Activated CD4-positive, alpha-beta T cell treated with anti-CD3 and anti-CD28 coated beads, Interleukin-2, amount 10 ng/mL, durations not matched to agents 24 days and 14 days (primary cell): ENCODE results near the gene ESPL1. TPM values are rescaled to one million over a fixed set of nuclear protein-coding genes. Genes with fewer than 3 reads are reported as not detected.
A peak's percentile ranks its signal among the peaks of the same experiment; 100 is the strongest.
"Not testable (repeated sequence)": the region's sequence is repeated elsewhere in the genome, so short reads cannot be mapped to it uniquely, and the experiment has no call there.

Source experiments
- DNase-seq: peaks from one replicate; pipeline ENCODE4 v3.0.0; 2022
- H3K27ac Mint-ChIP-seq: one replicate; pipeline ENCODE4 v1.8.0; 2022; ENCODE audit warnings: mild to moderate bottlenecking, mixed read lengths
- H3K27me3 Mint-ChIP-seq: one replicate; pipeline ENCODE4 v1.8.0; 2022; ENCODE audit warnings: mixed read lengths
- H3K36me3 Mint-ChIP-seq: one replicate; pipeline ENCODE4 v1.8.0; 2022; ENCODE audit warnings: low read depth, mild to moderate bottlenecking, mixed read lengths
- H3K4me1 Mint-ChIP-seq: one replicate; pipeline ENCODE4 v1.8.0; 2021; ENCODE audit warnings: mixed read lengths
- H3K4me3 Mint-ChIP-seq: one replicate; pipeline ENCODE4 v1.8.0; 2022; ENCODE audit warnings: mild to moderate bottlenecking, moderate library complexity, mixed read lengths
- H3K9me3 Mint-ChIP-seq: one replicate; pipeline ENCODE4 v1.8.0; 2021; ENCODE audit warnings: mixed read lengths
- intact Hi-C: fragments of 100-400 bp; cut with micrococcal nuclease; formaldehyde crosslinking; loops from one replicate; pipeline ENCODE4 v1.15.1; 2023
- total RNA-seq: library from RNA; stranded (reverse); gene quantifications from 2 replicates; pipeline ENCODE4 v1.2.3, GENCODE V29; 2022

The ESPL1 gene
- total RNA-seq, 1 donor from 2014 or later = 76.7 TPM

- H3K27ac Mint-ChIP-seq = no peak overlapping the region
- intact Hi-C loops = no loop called here
Observed at GRCh38 chr12:53308276-53308675, 40.2 kb downstream of the ESPL1 start.

GRCh38 chr12:53313996-53314395 lies 45.9 kb downstream of the ESPL1 start:
- intact Hi-C loops = no loop called here
- no peaks in the 10 kb centered on the region for H3K9me3 Mint-ChIP-seq
- H3K27me3 Mint-ChIP-seq = no peaks in the 10 kb centered on the region
- H3K36me3 Mint-ChIP-seq = peaks cover 41% of the 10 kb centered on the region
- no peak overlapping the region for H3K4me3 Mint-ChIP-seq
- no peak for DNase-seq
- H3K27ac Mint-ChIP-seq = no peak overlapping the region
- H3K4me1 Mint-ChIP-seq = peaks cover 4% of the 10 kb centered on the region

More at GRCh38 chr12:53308276-53308675, 40.2 kb downstream of the ESPL1 start:
- no peaks in the 10 kb centered on the region for H3K9me3 Mint-ChIP-seq
- no peak for DNase-seq
- peaks cover 1% of the 10 kb centered on the region for H3K4me1 Mint-ChIP-seq
- no peaks in the 10 kb centered on the region for H3K27me3 Mint-ChIP-seq
- H3K36me3 Mint-ChIP-seq = peaks cover 48% of the 10 kb centered on the region
- no peak overlapping the region for H3K4me3 Mint-ChIP-seq

GRCh38 chr12:53320352-53321195 lies 52.5 kb downstream of the ESPL1 start:
- intact Hi-C loops = loop anchor here (1.0 kb wide), 5 partner anchors 21 to 161 kb away; partner anchors contain the start of genes CSAD, MYG1, PFDN5 and SP1
- peak overlapping the region; percentile 98 for H3K4me3 Mint-ChIP-seq
- peaks cover 20% of the 10 kb centered on the region for H3K36me3 Mint-ChIP-seq
- peak overlapping the region; percentile 96 for H3K27ac Mint-ChIP-seq
- DNase-seq = no peak
- H3K27me3 Mint-ChIP-seq = no peaks in the 10 kb centered on the region
- H3K9me3 Mint-ChIP-seq = no peaks in the 10 kb centered on the region
- peaks cover 35% of the 10 kb centered on the region for H3K4me1 Mint-ChIP-seq

GRCh38 chr12:53324113-53324778 lies 56.1 kb downstream of the ESPL1 start:
- H3K27me3 Mint-ChIP-seq = peaks cover 8% of the 10 kb centered on the region
- peaks cover 36% of the 10 kb centered on the region for H3K4me1 Mint-ChIP-seq
- DNase-seq = peak; percentile 89
- peaks cover 5% of the 10 kb centered on the region for H3K36me3 Mint-ChIP-seq
- H3K27ac Mint-ChIP-seq = peak overlapping the region; percentile 93
- intact Hi-C loops = loop anchor here (1.0 to 2.0 kb wide), 6 partner anchors 21 to 185 kb away; partner anchors contain the start of genes PRR13 and TARBP2
- H3K4me3 Mint-ChIP-seq = peak overlapping the region; percentile 83
- no peaks in the 10 kb centered on the region for H3K9me3 Mint-ChIP-seq

- Mint-ChIP-seq H3K4me3 (peak overlapping the region; percentile 83), H3K27me3 (peaks cover 10% of the 10 kb centered on the region), H3K36me3 (peaks cover 2% of the 10 kb centered on the region), H3K9me3 (no peaks in the 10 kb centered on the region), H3K4me1 (peaks cover 34% of the 10 kb centered on the region), H3K27ac (peak overlapping the region; percentile 93)
- intact Hi-C loops = loop anchor here (1.0 to 2.0 kb wide), 6 partner anchors 20 to 184 kb away; partner anchors contain the start of genes PRR13 and TARBP2
- peak; percentile 96 for DNase-seq
Observed at GRCh38 chr12:53324779-53325510, 56.8 kb downstream of the ESPL1 start.

GRCh38 chr12:53325511-53326061 lies 57.5 kb downstream of the ESPL1 start:
- H3K4me3 Mint-ChIP-seq = peak overlapping the region; percentile 83
- no peaks in the 10 kb centered on the region for H3K9me3 Mint-ChIP-seq
- H3K27ac Mint-ChIP-seq = peak overlapping the region; percentile 55
- intact Hi-C loops = loop anchor here (2.0 kb wide), 1 partner anchor 183 kb away; no protein-coding TSS in a partner anchor
- H3K4me1 Mint-ChIP-seq = peaks cover 30% of the 10 kb centered on the region
- H3K36me3 Mint-ChIP-seq = no peaks in the 10 kb centered on the region
- peak; percentile 70 for DNase-seq
- H3K27me3 Mint-ChIP-seq = peaks cover 13% of the 10 kb centered on the region

- H3K36me3 Mint-ChIP-seq = no peaks in the 10 kb centered on the region
- no peaks in the 10 kb centered on the region for H3K9me3 Mint-ChIP-seq
- peak overlapping the region; percentile 71 for H3K27ac Mint-ChIP-seq
- intact Hi-C loops = no loop called here
- peaks cover 13% of the 10 kb centered on the region for H3K27me3 Mint-ChIP-seq
- peak overlapping the region; percentile 67 for H3K4me3 Mint-ChIP-seq
- peaks cover 21% of the 10 kb centered on the region for H3K4me1 Mint-ChIP-seq
- no peak for DNase-seq
Observed at GRCh38 chr12:53326460-53327185, 58.5 kb downstream of the ESPL1 start.

GRCh38 chr12:53327435-53328042 lies 59.4 kb downstream of the ESPL1 start:
- Mint-ChIP-seq H3K4me3 (no peak overlapping the region), H3K27ac (no peak overlapping the region), H3K27me3 (peaks cover 20% of the 10 kb centered on the region), H3K4me1 (peaks cover 20% of the 10 kb centered on the region), H3K36me3 (no peaks in the 10 kb centered on the region), H3K9me3 (no peaks in the 10 kb centered on the region)
- DNase-seq = no peak
- intact Hi-C loops = no loop called here

- peaks cover 19% of the 10 kb centered on the region for H3K4me1 Mint-ChIP-seq
- H3K4me3 Mint-ChIP-seq = no peak overlapping the region
Observed at GRCh38 chr12:53328043-53328435, 59.9 kb downstream of the ESPL1 start.

GRCh38 chr12:53330671-53331070 lies 62.6 kb downstream of the ESPL1 start:
- intact Hi-C loops = no loop called here
- no peak for DNase-seq
- H3K36me3 Mint-ChIP-seq = no peaks in the 10 kb centered on the region
- H3K9me3 Mint-ChIP-seq = no peaks in the 10 kb centered on the region
- no peak overlapping the region for H3K4me3 Mint-ChIP-seq
- peaks cover 6% of the 10 kb centered on the region for H3K4me1 Mint-ChIP-seq
- H3K27ac Mint-ChIP-seq = no peak overlapping the region
- peaks cover 34% of the 10 kb centered on the region for H3K27me3 Mint-ChIP-seq

More at GRCh38 chr12:53328043-53328435, 59.9 kb downstream of the ESPL1 start:
- Mint-ChIP-seq H3K36me3 (no peaks in the 10 kb centered on the region), H3K27ac (no peak overlapping the region), H3K27me3 (peaks cover 20% of the 10 kb centered on the region), H3K9me3 (no peaks in the 10 kb centered on the region)
- DNase-seq = no peak
- intact Hi-C loops = no loop called here

GRCh38 chr12:53332339-53332738 lies 64.2 kb downstream of the ESPL1 start:
- H3K4me3 Mint-ChIP-seq, intact Hi-C loops: not testable (repeated sequence)
- H3K27me3 Mint-ChIP-seq = peaks cover 45% of the 10 kb centered on the region

GRCh38 chr12:53332744-53333143 lies 64.6 kb downstream of the ESPL1 start:
- intact Hi-C loops = no loop called here
- peaks cover 12% of the 10 kb centered on the region for H3K4me1 Mint-ChIP-seq
- H3K27ac Mint-ChIP-seq = no peak overlapping the region
- no peaks in the 10 kb centered on the region for H3K36me3 Mint-ChIP-seq
- H3K9me3 Mint-ChIP-seq = no peaks in the 10 kb centered on the region
- DNase-seq = no peak
- H3K27me3 Mint-ChIP-seq = peaks cover 45% of the 10 kb centered on the region
- H3K4me3 Mint-ChIP-seq = no peak overlapping the region

More at GRCh38 chr12:53332339-53332738, 64.2 kb downstream of the ESPL1 start:
- H3K4me1 Mint-ChIP-seq, DNase-seq, H3K36me3 Mint-ChIP-seq, H3K9me3 Mint-ChIP-seq, H3K27ac Mint-ChIP-seq: not testable (repeated sequence)
